SU-DHL-6 (cell line): Measurements from ENCODE around the gene RCOR2.

ENCODE experiments used
- H2AFZ ChIP-seq: fragments of 200-600 bp; sonication (generic); 2 replicates; pipeline ENCODE4 v1.6.1; 2014; ENCODE audit warnings: low read depth, mild to moderate bottlenecking, moderate library complexity, mixed read lengths, antibody characterized with exemption, low read length; ENCODE audit not compliant: severe bottlenecking
- H3F3A ChIP-seq: fragments of 200-600 bp; shearing (Covaris generic); 2 replicates; pipeline ENCODE4 v1.6.0; 2016; ENCODE audit warnings: antibody characterized with exemption, mild to moderate bottlenecking; ENCODE audit not compliant: insufficient read depth
- H3K27ac ChIP-seq: fragments of 200-600 bp; sonication (generic); 2 replicates; pipeline ENCODE4 v1.5.1; 2016; ENCODE audit warnings: low read depth, mild to moderate bottlenecking, low read length, moderate library complexity, mixed read lengths
- H3K27me3 ChIP-seq: fragments of 200-600 bp; sonication (generic), shearing (Covaris generic); 2 replicates; pipeline ENCODE4 v1.6.0; 2014; ENCODE audit warnings: mild to moderate bottlenecking, low read length
- H3K36me3 ChIP-seq: fragments of 200-600 bp; sonication (generic); 2 replicates; pipeline ENCODE4 v1.6.1; 2014; ENCODE audit warnings: mild to moderate bottlenecking, low read length, mixed read lengths
- H3K4me2 ChIP-seq: fragments of 300-600, 200-600 bp; shearing (Covaris generic), sonication (generic); 2 replicates; pipeline ENCODE4 v1.6.0; 2014; ENCODE audit warnings: low read length, low read depth, mild to moderate bottlenecking; ENCODE audit not compliant: poor library complexity, severe bottlenecking
- H3K4me3 ChIP-seq: fragments of 200-600 bp; sonication (generic); 2 replicates; pipeline ENCODE4 v1.5.1; 2014; ENCODE audit warnings: antibody characterized with exemption, low read length, mild to moderate bottlenecking, mixed read lengths; ENCODE audit not compliant: insufficient read depth, poor library complexity, severe bottlenecking
- H3K79me2 ChIP-seq: fragments of 200-600 bp; sonication (generic); 2 replicates; pipeline ENCODE4 v1.6.1; 2014; ENCODE audit warnings: mild to moderate bottlenecking, low read length, moderate library complexity; ENCODE audit not compliant: insufficient read depth
- H3K9ac ChIP-seq: fragments of 200-600 bp; sonication (generic); 2 replicates; pipeline ENCODE4 v1.7.0; 2014; ENCODE audit warnings: mild to moderate bottlenecking, low read length
- H3K9me2 ChIP-seq: fragments of 200-600 bp; sonication (generic); replicated peaks from 2 replicates; pipeline ENCODE4 v1.6.1; 2014; ENCODE audit warnings: low read length; ENCODE audit not compliant: insufficient read depth
- H3K9me3 ChIP-seq: fragments of 200-600 bp; sonication (generic); 2 replicates; pipeline ENCODE4 v1.6.1; 2014; ENCODE audit warnings: low read length, mixed read lengths; ENCODE audit not compliant: insufficient read depth
- H4K20me1 ChIP-seq: fragments of 200-600 bp; sonication (generic); 2 replicates; pipeline ENCODE4 v1.6.1; 2014; ENCODE audit warnings: low read depth, mild to moderate bottlenecking, antibody characterized with exemption, low read length, moderate library complexity, mixed read lengths
- CTCF ChIP-seq: fragments of 200-600 bp; sonication (generic); IDR thresholded peaks from one replicate; pipeline ENCODE4 v1.5.1; 2017; ENCODE audit warnings: antibody characterized with exemption, mild to moderate bottlenecking, low read length, moderate library complexity; ENCODE audit not compliant: insufficient read depth, poor library complexity, severe bottlenecking
- EZH2phosphoT487 ChIP-seq: fragments of 200-600 bp; sonication (generic), shearing (Covaris generic); conservative IDR thresholded peaks from 2 replicates; pipeline ENCODE4 v1.6.1; 2018; ENCODE audit warnings: mild to moderate bottlenecking, antibody characterized with exemption, low read length, moderate library complexity, mixed read lengths

RCOR2 gene

GRCh38 chr11:63929616-63930015, 12.7 kb upstream of the RCOR2 start:
- TF ChIP-seq CTCF (no peak), EZH2phosphoT487 (no peak)
- no peaks in the 10 kb centered on the region for H3K36me3 ChIP-seq
- no peak overlapping the region for H3K4me2 ChIP-seq
- no peaks in the 10 kb centered on the region for H3K9me3 ChIP-seq
- no peaks in the 10 kb centered on the region for H4K20me1 ChIP-seq
- no peaks in the 10 kb centered on the region for H3F3A ChIP-seq
- H3K9me2 ChIP-seq = no peaks in the 10 kb centered on the region
- no peak overlapping the region for H3K27ac ChIP-seq
- no peaks in the 10 kb centered on the region for H3K27me3 ChIP-seq
- H3K79me2 ChIP-seq = no peaks in the 10 kb centered on the region
- no peak overlapping the region for H3K9ac ChIP-seq
- no peak overlapping the region for H2AFZ ChIP-seq
- H3K4me3 ChIP-seq = no peak overlapping the region

- Histone ChIP-seq H3K9ac (no peak overlapping the region), H3F3A (no peaks in the 10 kb centered on the region), H4K20me1 (no peaks in the 10 kb centered on the region), H3K27ac (no peak overlapping the region), H3K79me2 (no peaks in the 10 kb centered on the region), H3K9me3 (no peaks in the 10 kb centered on the region), H3K27me3 (no peaks in the 10 kb centered on the region), H2AFZ (no peak overlapping the region), H3K36me3 (no peaks in the 10 kb centered on the region), H3K9me2 (no peaks in the 10 kb centered on the region), H3K4me2 (no peak overlapping the region), H3K4me3 (no peak overlapping the region)
- no peak for TF ChIP-seq EZH2phosphoT487
- TF ChIP-seq CTCF = no peak
These were observed 6.4 kb upstream of the RCOR2 start for GRCh38 chr11:63923319-63923718.

- H3K36me3 ChIP-seq = no peaks in the 10 kb centered on the region
- H3K9ac ChIP-seq = no peak overlapping the region
- H3K4me3 ChIP-seq = no peak overlapping the region
- H3K27ac ChIP-seq = no peak overlapping the region
- no peaks in the 10 kb centered on the region for H3K9me2 ChIP-seq
- no peak overlapping the region for H3K4me2 ChIP-seq
- no peaks in the 10 kb centered on the region for H3K9me3 ChIP-seq
- no peaks in the 10 kb centered on the region for H4K20me1 ChIP-seq
- TF ChIP-seq EZH2phosphoT487 (no peak), CTCF (no peak)
- H3K27me3 ChIP-seq = no peaks in the 10 kb centered on the region
- H3F3A ChIP-seq = no peaks in the 10 kb centered on the region
- H3K79me2 ChIP-seq = no peaks in the 10 kb centered on the region
- no peak overlapping the region for H2AFZ ChIP-seq
These were observed 5.8 kb upstream of the RCOR2 start for GRCh38 chr11:63922673-63923192.
